Activated naive CD4-positive, alpha-beta T cell treated with anti-CD3 and anti-CD28 coated beads, Interleukin-2, amount 10 ng/mL, durations not matched to agents 5 hours and 36 hours (primary cell): ENCODE data around the gene CCDC192. TPM values are rescaled to one million over a fixed set of nuclear protein-coding genes. Genes with fewer than 3 reads are reported as not detected.

Experiments used
- total RNA-seq, 2 experiments: library from RNA; stranded (reverse); gene quantifications; one replicate each; pipeline ENCODE4 v1.2.3, GENCODE V29; 2021

Gene CCDC192
- total RNA-seq: not detected

GRCh38 chr5:127702926-127703561 is at the start of gene CCDC192:
Gene CCDC192 (plus strand): TSS chr5:127703391. CDS start chr5:127703446, 55 bp downstream.

Other genes with a start within 250 kb of the CCDC192 start
- 10 to 100 TPM; 45.4 to 49.3 TPM for gene PRRC1, start 185.8 kb upstream of the CCDC192 start, total RNA-seq
- not detected for gene CTXN3, start 54.3 kb upstream of the CCDC192 start, total RNA-seq